ENCODE measurements around the gene RHBDL1. TPM values are rescaled to one million over a fixed set of nuclear protein-coding genes. Genes with fewer than 3 reads are reported as not detected.

Gene RHBDL1
- total and polyA plus RNA-seq, 9 of the 15 experiments (the other 6 are each of a cell fraction or from before 2014, with no cell fraction given), result 0.03 to 5.6 (median 1.3) TPM; not detected in 1

DNA sequence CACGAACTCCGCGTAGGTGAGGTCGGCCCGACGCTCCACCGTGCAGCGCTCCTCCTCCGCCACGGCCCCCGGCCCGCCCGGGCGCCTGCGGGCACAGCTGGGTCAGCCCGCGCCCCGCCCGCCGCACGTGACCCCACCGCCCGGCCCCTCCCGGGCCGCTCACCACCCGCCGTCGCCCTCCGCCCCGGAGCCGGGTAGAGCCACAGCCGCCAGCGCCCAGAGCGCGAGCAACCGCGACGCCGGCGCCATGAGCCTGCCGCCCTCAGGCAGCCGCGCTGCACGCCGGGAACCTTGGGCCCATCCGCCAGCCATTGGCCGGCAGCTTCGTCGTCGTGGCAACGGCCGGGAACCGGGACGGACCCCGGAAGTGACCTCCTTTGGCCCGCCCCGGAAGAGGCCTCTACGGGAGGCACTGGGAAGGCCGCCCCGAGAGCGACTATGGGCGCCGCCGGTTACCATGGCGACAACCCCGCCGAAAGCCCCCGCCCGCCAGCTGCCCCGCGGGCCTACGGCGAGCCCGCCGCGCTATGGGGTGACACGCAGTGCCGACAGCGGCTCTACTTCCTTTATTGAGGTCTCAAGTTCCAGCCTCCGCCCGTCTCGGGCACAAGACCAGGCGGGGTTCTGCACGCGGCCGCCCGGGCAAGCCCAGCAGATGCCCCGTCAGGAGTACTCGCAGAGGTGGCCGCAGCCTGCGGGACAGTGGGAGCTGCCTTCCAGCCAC, 8.8 kb downstream of the RHBDL1 start, which contains the start of gene JMJD8 (continued):
- TF ChIP-seq, protein P1, sequence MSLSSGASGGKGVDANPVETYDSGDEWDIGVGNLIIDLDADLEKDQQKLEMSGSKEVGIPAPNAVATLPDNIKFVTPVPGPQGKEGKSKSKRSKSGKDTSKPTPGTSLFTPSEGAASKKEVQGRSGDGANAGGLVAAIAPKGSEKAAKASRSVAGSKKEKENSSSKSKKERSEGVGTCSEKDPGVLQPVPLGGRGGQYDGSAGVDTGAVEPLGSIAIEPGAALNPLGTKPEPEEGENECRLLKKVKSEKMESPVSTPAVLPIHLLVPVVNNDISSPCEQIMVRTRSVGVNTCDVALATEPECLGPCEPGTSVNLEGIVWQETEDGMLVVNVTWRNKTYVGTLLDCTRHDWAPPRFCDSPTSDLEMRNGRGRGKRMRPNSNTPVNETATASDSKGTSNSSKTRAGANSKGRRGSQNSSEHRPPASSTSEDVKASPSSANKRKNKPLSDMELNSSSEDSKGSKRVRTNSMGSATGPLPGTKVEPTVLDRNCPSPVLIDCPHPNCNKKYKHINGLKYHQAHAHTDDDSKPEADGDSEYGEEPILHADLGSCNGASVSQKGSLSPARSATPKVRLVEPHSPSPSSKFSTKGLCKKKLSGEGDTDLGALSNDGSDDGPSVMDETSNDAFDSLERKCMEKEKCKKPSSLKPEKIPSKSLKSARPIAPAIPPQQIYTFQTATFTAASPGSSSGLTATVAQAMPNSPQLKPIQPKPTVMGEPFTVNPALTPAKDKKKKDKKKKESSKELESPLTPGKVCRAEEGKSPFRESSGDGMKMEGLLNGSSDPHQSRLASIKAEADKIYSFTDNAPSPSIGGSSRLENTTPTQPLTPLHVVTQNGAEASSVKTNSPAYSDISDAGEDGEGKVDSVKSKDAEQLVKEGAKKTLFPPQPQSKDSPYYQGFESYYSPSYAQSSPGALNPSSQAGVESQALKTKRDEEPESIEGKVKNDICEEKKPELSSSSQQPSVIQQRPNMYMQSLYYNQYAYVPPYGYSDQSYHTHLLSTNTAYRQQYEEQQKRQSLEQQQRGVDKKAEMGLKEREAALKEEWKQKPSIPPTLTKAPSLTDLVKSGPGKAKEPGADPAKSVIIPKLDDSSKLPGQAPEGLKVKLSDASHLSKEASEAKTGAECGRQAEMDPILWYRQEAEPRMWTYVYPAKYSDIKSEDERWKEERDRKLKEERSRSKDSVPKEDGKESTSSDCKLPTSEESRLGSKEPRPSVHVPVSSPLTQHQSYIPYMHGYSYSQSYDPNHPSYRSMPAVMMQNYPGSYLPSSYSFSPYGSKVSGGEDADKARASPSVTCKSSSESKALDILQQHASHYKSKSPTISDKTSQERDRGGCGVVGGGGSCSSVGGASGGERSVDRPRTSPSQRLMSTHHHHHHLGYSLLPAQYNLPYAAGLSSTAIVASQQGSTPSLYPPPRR (CRISPR knock-in tag; IDR thresholded peaks at IDR 0.05; ENCODE audit: borderline replicate concordance), result 0 out of 2 replicates have a peak, but pooled peaks have one; percentile 47
- peak; percentile 98 for TF ChIP-seq GABPA (tag; conservative IDR thresholded peaks at IDR 0.05; ENCODE audit: low read depth)
- TF ChIP-seq, protein P2, sequence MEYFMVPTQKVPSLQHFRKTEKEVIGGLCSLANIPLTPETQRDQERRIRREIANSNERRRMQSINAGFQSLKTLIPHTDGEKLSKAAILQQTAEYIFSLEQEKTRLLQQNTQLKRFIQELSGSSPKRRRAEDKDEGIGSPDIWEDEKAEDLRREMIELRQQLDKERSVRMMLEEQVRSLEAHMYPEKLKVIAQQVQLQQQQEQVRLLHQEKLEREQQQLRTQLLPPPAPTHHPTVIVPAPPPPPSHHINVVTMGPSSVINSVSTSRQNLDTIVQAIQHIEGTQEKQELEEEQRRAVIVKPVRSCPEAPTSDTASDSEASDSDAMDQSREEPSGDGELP (CRISPR knock-in tag; IDR thresholded peaks at IDR 0.05; ENCODE audit: borderline replicate concordance), result peak; percentile 86; the same call in 1 of the 2 replicates
- peak; percentile 69 for TF ChIP-seq ZFX (CRISPR knock-in tag; IDR thresholded peaks at IDR 0.05)
- 0 out of 2 replicates have a peak, but pooled peaks have one; percentile 26 for TF ChIP-seq TEAD4 (IDR thresholded peaks at IDR 0.05; ENCODE audit: low read length)
- TF ChIP-seq TEAD4 (CRISPR knock-in tag; IDR thresholded peaks at IDR 0.05; ENCODE audit: borderline replicate concordance), result no peak
- TF ChIP-seq ZNF143 (CRISPR knock-in tag; IDR thresholded peaks at IDR 0.05), result peak; percentile 82
- no peak for TF ChIP-seq ZNF561 (CRISPR knock-in tag; conservative IDR thresholded peaks at IDR 0.05)
- TF ChIP-seq SIN3B (IDR thresholded peaks at IDR 0.05; ENCODE audit: low read depth), result peak; percentile 87
- peak; percentile 76 to 92 (median 89) for TF ChIP-seq YY1 (IDR thresholded peaks at IDR 0.05; ENCODE audit: borderline replicate concordance in 1 of 3, control insufficient read depth in 1 of 3, extremely low read depth in 1 of 3, insufficient read depth in 3 of 3, insufficient read length in 1 of 3, insufficient replicate concordance in 2 of 3, low read depth in 1 of 3, low read length in 2 of 3)
- TF ChIP-seq FUS (optimal IDR thresholded peaks at IDR 0.05; ENCODE audit: low read depth, low read length), result peak; percentile 86
- TF ChIP-seq, protein P3, sequence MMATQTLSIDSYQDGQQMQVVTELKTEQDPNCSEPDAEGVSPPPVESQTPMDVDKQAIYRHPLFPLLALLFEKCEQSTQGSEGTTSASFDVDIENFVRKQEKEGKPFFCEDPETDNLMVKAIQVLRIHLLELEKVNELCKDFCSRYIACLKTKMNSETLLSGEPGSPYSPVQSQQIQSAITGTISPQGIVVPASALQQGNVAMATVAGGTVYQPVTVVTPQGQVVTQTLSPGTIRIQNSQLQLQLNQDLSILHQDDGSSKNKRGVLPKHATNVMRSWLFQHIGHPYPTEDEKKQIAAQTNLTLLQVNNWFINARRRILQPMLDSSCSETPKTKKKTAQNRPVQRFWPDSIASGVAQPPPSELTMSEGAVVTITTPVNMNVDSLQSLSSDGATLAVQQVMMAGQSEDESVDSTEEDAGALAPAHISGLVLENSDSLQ (IDR thresholded peaks at IDR 0.05), result peak; percentile 54; the same call in 1 of the 2 replicates
- no peak for TF ChIP-seq LARP7 (IDR thresholded peaks at IDR 0.05)
- TF ChIP-seq, protein P4, sequence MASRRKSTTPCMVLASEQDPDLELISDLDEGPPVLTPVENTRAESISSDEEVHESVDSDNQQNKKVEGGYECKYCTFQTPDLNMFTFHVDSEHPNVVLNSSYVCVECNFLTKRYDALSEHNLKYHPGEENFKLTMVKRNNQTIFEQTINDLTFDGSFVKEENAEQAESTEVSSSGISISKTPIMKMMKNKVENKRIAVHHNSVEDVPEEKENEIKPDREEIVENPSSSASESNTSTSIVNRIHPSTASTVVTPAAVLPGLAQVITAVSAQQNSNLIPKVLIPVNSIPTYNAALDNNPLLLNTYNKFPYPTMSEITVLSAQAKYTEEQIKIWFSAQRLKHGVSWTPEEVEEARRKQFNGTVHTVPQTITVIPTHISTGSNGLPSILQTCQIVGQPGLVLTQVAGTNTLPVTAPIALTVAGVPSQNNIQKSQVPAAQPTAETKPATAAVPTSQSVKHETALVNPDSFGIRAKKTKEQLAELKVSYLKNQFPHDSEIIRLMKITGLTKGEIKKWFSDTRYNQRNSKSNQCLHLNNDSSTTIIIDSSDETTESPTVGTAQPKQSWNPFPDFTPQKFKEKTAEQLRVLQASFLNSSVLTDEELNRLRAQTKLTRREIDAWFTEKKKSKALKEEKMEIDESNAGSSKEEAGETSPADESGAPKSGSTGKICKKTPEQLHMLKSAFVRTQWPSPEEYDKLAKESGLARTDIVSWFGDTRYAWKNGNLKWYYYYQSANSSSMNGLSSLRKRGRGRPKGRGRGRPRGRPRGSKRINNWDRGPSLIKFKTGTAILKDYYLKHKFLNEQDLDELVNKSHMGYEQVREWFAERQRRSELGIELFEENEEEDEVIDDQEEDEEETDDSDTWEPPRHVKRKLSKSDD (conservative IDR thresholded peaks at IDR 0.05; ENCODE audit: low read length), result 0 out of 2 replicates have a peak, but pooled peaks have one; percentile 40
- 0 out of 2 replicates have a peak, but pooled peaks have one; percentile 44 for TF ChIP-seq ESRRA (IDR thresholded peaks at IDR 0.05; ENCODE audit: borderline replicate concordance, low read depth)

All from K562 (cell line).